HuH-7 (cell line): Measurements from ENCODE around the gene EEA1.

Experiments
- DNase-seq: peaks from one replicate; pipeline ENCODE4 v3.0.0; 2011; ENCODE audit warnings: low spot score

Gene EEA1

DNA sequence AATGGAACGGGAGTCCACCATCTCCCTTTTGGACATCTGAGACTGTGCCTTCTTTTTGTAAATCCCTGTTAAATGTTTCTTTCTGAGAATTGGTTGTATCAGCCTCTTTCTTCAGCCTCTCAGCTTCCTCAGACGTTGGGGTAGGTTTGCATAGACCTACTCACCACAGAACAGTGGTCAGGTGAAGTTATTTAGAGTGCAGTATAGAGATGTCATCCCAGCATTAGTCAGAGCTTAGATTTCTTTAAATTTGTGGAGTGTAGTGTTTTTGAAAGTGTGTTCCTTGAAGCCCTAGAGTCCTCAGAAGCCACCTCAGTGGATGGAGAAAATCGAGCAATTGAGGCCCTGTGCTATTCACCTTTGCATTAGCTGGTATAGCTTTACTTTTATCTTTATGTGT is 8.9 kb upstream of the EEA1 start:
- no peak for DNase-seq

- no peak for DNase-seq
Measured at GRCh38 chr12:92933606-92934005, 4.5 kb upstream of the EEA1 start.

- DNase-seq = no peak
Measured at GRCh38 chr12:92930421-92930820, 1.3 kb upstream of the EEA1 start.

DNA sequence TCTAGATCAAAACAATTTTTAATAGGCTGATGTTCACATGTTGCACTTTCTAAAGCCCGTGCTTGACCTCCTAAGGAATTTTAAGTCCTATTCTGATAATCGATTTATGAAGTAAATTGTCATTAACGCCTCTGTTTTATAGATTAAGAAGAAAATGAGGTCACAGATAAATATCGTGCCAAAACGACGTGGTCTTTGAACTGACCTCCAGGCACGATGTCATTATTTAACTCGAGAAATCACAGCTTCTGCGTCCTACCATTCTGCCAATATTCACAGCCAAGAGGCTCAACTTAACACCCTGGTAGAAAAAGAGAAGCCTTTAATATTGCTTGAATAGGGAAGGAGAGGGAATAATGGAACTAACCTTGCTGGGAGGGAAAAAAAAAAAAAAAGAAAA is 888 bp upstream of the EEA1 start:
- no peak for DNase-seq

- DNase-seq = no peak
Measured at GRCh38 chr12:92928421-92928961, 604 bp downstream of the EEA1 start.

DNA sequence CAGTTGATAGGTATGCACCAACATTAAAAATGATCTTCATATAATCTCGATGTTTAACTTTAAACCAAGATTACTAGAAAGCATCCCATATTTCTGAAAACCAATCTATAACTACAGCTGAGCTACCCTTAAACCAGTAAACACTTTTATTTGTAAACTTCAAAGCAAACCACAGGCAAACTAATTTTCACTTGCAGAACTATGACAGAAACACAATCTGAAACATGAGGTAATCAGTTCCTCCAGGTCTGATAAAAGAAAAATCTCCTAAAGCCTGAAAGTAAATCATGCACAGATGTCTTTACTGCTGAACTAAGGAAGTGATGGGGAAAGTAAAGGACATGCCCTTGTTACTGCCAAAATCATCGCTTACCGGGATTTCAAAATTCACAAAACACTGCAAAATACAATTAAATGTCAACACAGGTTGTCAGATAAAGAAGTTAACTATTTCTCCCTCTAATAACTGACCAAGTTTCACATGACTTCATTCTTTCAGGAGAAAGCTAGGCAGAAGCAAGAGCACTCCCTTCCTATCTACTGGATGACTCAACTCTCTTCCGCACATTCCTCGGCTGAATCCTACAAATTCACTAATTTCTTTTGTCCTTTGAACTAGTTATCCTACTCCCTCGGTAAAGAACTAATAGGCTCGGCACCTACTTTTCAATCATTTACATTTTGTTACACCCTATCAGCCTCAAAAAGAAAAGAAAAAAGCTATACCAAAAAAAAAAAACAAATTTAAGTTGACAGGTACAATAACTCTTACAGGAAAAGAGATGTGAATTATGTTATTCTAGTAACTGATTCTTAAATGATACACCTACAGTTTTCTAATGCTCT is 1.4 kb downstream of the EEA1 start:
- DNase-seq = peak; percentile 45

- no peak for DNase-seq
Measured at GRCh38 chr12:92927055-92927435, 2.0 kb downstream of the EEA1 start.

DNA sequence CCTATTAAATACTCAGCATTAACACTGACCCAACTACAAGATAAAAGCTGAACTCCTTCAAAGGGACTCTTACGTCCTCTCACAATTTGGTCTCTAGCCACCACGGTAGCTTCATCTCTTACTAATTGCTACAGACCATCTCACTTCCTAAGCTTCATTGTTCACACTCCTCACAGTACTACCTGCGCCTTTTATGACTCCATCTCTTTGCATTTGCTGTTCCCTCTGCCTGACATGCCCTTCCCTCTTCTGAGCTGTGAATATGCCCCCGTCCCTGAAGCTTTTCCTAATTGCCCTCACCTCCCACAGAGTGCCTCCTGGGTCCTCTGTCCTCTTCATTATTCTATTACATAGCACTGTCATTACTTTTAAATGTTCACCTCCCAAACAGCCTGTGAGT is 2.5 kb downstream of the EEA1 start:
- no peak for DNase-seq

GRCh38 chr12:92921877-92922276 is 7.2 kb downstream of the EEA1 start:
- DNase-seq = no peak

GRCh38 chr12:92915365-92915764 is 13.7 kb downstream of the EEA1 start:
- no peak for DNase-seq

GRCh38 chr12:92914170-92914569 is 14.9 kb downstream of the EEA1 start:
- DNase-seq = no peak

- no peak for DNase-seq
Measured at GRCh38 chr12:92912672-92913071, 16.4 kb downstream of the EEA1 start.

DNA sequence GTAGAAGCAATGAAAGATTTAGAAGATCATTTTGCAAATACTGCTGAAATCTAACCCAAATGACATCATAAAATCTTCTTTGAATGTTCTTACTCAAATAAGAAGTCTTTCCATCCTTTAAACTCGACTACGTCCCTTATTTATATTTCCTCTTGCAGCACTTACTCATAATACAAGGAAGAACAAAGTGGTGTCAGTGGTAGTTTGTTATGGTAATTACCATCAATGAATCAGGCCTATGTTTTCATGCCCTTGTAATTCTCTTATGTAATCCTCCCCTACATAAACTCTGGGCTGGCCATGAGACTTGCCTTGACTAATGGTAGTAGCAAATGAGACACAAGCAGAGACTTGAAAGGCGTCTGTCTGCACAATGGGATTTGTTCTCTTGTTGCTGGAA is 17.0 kb downstream of the EEA1 start:
- no peak for DNase-seq

- no peak for DNase-seq
Measured at GRCh38 chr12:92911339-92911738, 17.8 kb downstream of the EEA1 start.

GRCh38 chr12:92908108-92908507 is 21.0 kb downstream of the EEA1 start:
- no peak for DNase-seq

- DNase-seq = no peak
Measured at GRCh38 chr12:92905811-92906554, 23.1 kb downstream of the EEA1 start.

- no peak for DNase-seq
Measured at GRCh38 chr12:92905258-92905810, 23.8 kb downstream of the EEA1 start.

GRCh38 chr12:92900941-92901340 is 28.2 kb downstream of the EEA1 start:
- no peak for DNase-seq

- DNase-seq = peak; percentile 8
Measured at GRCh38 chr12:92899386-92900001, 29.6 kb downstream of the EEA1 start.

- DNase-seq = no peak
Measured at GRCh38 chr12:92898755-92899154, 30.3 kb downstream of the EEA1 start.

DNA sequence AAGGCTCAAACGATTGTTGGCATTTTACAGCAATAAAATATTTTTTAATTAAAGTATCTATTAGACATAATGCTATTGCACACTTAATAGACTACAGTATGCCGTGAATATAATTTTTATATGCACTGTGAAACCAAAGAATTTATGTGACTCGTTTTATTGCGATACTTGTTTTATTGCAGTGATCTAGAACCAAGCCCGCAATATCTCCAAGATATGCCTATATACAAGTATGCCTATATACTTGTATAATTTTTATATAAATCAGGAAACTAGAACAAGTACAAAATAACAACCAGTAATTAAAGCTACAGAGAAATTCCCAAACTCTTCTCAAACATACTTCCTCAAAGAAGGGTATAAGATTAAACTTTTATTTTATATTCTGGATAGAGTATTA is 31.3 kb downstream of the EEA1 start:
- DNase-seq = no peak

- DNase-seq = no peak
Measured at GRCh38 chr12:92890601-92891106, 38.4 kb downstream of the EEA1 start.
